GM15510 (cell line): ENCODE results near the gene ADAM22.

ENCODE experiments used
- POLR2A ChIP-seq: IDR thresholded peaks from 3 replicates; pipeline ENCODE4 v1.6.1; 2011; ENCODE audit warnings: borderline replicate concordance; ENCODE audit not compliant: insufficient read length; ENCODE audit errors: extremely low read depth

Gene ADAM22, protein sequence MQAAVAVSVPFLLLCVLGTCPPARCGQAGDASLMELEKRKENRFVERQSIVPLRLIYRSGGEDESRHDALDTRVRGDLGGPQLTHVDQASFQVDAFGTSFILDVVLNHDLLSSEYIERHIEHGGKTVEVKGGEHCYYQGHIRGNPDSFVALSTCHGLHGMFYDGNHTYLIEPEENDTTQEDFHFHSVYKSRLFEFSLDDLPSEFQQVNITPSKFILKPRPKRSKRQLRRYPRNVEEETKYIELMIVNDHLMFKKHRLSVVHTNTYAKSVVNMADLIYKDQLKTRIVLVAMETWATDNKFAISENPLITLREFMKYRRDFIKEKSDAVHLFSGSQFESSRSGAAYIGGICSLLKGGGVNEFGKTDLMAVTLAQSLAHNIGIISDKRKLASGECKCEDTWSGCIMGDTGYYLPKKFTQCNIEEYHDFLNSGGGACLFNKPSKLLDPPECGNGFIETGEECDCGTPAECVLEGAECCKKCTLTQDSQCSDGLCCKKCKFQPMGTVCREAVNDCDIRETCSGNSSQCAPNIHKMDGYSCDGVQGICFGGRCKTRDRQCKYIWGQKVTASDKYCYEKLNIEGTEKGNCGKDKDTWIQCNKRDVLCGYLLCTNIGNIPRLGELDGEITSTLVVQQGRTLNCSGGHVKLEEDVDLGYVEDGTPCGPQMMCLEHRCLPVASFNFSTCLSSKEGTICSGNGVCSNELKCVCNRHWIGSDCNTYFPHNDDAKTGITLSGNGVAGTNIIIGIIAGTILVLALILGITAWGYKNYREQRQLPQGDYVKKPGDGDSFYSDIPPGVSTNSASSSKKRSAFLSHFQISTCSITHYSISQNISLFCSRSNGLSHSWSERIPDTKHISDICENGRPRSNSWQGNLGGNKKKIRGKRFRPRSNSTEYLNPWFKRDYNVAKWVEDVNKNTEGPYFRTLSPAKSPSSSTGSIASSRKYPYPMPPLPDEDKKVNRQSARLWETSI

DNA sequence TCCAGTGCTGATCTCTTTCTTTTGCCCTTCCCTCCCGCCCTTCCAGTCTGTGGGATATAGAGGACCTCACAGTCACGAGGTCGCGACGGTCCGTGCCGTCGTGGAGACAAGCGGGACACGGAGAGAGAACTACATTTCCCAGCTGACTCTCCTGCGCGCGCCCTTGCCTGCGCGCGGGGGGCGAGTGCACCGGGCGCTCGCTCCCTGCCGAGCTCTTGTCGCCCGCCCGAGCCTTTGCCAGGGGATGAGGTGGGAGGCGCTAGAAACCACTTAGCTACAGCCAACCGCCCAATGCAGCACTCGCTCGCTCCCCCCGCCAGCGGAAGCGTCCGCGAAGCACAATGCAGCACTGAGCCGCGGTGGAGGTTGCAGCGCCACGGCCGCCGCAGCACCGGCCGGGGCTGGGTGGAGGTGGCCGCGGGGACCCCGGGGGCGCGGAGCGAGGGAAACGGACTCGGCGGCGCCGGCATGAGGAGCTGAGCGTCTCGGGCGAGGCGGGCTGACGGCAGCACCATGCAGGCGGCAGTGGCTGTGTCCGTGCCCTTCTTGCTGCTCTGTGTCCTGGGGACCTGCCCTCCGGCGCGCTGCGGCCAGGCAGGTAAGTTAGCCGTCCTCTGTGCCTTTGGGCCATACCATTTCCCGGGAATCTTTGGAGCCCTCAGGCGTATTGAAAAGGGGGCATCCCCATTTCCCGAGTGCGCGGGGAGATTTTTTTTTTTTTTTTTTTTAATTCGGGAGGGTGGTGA is at the start of gene ADAM22:
Gene ADAM22 (plus strand): TSS at position 299 of the 746 bp plus-strand sequence. CDS start 215 bp downstream, at position 514.
- TF ChIP-seq POLR2A = peak; percentile 90

DNA sequence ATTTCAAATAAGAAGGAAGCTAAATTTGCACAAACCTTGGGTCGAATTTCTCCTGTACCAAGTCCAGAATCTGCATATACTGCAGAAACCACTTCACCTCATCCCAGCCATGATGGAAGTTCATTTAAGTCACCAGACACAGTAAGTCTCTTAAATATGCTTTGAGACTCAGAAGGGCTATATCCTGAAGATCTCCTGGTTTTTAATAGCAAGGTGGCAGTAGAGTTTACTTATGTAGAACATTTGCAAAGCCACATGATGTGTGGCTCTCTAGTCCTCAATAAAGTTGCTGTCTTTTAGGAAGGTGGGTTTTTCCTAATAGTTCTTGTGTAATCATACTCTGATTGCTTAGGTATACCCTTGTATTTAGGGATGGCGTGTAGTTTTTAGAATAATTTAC is 49.0 kb upstream of the ADAM22 start:
- TF ChIP-seq POLR2A = no peak

DNA sequence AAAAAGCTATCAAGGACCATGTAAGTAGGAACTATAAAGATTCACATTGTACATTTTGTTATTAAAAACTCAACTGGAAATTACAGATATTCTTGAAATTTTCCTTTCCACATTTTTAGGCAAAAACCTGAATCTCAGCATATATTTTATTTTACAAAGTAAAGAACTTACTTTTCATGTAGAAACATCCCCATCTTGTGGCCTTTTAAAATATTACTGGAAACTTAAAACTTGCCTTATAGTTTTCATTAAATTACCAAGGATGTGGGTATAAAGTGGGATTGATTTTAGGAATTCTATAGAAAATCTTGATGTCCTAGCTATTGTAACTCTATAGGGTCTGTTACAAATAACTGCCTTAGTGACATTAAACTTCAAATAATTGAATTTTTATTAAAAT is 47.2 kb upstream of the ADAM22 start:
- TF ChIP-seq POLR2A = no peak

DNA sequence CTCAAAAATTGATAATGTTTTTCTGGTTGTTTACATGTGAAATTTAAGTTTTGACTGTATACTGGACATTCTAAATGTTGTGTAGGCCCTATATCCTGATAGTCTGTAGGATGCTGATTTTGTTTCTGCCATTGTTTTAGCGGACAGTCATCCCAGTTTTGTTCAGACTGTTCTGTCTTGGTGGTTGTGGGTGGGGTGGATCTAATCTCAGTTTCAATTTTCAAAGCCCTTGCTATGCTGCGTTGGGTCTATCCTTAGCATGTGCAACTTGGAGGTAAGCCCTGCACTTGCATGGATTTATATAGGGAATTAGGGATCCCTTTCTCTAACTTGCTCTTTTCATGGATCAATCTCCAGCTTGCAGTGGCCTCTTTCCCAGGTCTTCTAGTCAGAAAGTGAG is 38.7 kb upstream of the ADAM22 start:
- no peak for TF ChIP-seq POLR2A

DNA sequence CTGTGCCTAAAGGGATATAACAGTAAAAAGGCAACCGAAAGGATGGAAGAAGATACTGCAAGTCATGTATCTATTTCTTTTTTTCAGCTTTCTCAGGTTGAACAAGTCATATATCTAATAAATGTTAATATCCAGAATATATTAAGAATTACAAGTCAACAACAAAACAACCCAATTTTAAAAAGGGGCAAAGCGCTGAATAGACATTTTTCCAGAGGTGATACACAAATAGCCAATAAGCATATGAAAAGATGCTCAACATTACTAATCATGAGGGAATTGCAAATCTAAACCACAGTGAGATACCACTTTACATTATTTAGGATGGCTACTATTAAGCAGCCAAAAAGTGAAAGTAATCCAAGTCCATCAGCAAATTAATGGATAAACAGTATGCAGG is 34.8 kb upstream of the ADAM22 start:
- no peak for TF ChIP-seq POLR2A

DNA sequence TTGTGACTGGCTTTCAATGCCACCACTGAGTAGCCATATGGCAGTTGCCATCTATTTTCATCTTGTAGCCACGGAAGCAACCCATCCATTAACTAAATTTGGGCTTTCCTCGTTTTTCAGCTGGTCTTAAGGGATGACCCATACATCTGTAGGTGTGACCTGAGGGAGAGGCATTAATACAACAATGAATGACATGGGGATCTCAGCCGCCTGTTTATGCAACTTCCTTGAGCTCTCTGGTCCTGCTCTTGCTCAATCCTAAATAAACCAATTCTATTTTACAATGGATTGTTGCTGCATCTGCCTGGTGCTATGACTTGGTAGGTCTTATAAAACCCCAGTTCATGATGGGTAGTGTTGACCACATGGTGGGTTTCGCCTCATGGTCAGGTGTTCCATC is 21.9 kb upstream of the ADAM22 start:
- TF ChIP-seq POLR2A = no peak

DNA sequence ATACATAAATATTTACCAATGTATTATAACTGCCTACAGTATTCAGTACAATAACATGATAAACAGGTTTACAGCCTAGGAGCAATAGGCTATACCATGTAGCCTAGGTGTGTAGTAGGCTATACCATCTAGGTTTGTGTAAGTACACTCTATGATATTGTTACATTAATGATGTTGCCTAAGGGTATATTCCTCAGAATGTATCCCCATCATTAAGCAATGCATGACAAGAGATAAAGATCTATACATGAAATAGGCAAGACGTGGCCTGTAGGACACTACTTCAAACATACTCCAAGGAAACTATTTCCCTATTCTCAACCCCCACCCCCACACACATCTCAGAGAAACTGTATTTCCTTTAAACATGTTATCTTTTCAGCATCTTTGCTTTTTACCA is 15.3 kb upstream of the ADAM22 start:
- TF ChIP-seq POLR2A = no peak

DNA sequence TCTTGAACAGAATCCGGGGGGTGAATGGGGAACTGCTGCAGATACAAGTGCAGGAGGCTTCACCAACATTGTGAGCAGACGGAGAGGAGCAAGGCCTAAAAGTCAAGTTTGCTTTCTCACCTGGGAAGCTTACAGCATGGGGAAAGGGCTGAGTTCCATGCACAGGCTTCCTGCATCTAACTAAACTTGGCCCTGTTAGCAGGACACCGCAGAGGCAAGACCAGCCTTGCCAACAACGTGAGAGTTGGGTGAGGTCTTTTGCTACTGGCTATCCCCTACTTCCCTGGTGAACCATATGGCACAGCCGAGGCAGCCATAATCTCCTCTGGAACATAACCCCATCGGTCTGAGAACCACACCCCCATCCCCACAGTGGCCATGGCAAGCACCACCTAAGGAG is 14.2 kb upstream of the ADAM22 start:
- TF ChIP-seq POLR2A = no peak

DNA sequence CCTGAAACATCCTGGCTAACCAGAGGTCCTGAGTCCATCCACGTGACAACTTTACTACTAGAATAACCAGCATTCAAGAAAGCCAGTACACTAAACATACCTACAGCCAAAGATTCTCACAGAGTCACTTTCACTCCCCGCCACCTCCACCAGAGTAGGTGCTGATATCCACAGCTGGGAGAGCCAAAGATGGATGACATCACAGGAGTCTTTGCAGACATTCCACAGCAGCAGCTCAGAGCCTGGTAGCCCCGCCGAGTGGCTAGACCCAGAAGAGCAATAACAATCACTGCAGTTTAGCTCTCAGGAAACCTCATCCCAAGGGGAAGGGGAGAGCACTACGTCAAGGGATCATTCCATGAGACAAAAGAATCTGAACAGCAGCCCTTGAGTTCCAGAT is 13.5 kb upstream of the ADAM22 start:
- TF ChIP-seq POLR2A = no peak

DNA sequence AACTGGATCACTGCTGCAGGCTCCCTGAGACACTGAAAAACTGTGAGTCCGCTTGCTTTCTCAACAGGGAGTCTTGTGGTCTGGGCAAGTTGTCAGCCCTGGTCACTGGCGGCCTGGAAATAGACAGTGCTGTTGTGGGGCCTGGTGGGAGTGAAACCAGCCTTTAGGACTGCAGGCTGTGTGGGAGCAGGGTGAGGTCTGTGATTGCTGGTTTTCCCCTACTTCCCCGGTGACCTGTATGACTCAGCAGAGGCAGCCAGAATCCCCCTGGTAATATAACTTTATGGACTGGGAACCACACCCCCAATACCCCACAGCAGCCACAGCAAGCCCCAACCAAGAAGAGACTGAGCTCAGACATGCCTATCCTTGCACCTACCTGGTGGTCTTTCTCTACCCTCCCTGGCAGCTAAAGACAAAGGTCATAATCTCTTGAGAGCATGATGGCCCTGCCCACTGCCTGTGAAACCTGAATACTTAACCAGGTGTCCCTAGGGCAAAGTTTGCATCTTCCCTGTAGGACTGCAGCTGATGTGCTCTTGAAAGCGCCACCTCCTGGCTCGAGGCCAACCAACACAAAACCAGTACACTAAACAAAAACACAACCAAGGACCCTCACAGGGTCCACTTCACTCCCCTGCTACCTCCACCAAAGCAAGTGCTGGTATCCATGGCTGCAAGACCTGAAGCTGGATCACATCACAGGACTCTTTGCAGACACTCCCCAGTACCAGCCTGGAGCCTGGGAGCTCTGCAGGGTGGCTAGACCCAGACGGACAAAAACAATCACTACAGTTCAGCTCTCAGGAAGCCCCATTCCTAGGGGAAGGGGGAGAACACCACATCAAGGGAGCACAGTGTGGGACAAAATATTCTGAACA is 7.2 kb upstream of the ADAM22 start:
- no peak for TF ChIP-seq POLR2A

DNA sequence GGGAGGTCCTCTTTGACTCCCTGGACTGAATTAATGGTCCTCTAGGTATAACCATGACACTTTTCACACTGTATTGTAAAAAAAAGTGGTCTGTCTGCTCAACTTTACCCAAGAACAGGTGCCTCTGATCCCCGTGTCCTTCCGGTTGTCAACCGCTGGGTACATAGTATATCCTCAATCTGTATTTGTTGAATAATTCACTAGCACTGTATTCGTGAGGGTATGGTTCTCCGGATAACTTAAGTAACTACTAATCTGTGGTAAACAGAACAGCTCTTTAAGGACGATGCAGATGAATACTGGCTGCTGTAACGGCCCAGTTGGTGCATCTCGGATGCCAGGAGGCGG is 472 bp upstream of the ADAM22 start:
- TF ChIP-seq POLR2A = no peak

DNA sequence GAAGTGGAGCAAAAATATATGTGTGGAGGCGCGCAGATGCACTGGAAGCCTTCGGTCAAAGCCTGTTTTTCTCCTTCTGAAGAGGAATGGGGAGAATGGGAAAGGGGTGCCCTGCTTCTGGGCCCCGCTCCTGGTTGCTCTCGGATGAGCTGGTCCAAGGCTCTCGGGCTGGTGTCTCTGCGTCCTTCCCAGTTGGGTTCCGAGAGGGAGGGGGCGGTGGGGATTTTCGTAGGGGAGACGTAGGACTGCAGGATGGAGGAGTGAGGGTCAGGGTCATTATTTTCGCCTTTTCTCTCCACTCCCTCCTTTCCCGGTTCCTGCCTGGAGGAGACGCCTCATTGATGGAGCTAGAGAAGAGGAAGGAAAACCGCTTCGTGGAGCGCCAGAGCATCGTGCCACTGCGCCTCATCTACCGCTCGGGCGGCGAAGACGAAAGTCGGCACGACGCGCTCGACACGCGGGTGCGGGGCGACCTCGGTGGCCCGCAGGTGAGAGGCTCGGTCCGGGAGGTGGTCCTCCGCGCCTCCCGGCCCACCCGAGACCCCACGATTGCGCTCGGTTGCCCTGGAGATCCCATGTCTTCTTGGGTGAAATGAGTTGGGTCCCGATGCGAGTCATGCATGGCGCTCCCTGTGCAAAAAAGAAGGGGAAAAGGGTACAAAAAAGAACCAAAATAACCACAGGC is 790 bp downstream of the ADAM22 start:
- no peak for TF ChIP-seq POLR2A

DNA sequence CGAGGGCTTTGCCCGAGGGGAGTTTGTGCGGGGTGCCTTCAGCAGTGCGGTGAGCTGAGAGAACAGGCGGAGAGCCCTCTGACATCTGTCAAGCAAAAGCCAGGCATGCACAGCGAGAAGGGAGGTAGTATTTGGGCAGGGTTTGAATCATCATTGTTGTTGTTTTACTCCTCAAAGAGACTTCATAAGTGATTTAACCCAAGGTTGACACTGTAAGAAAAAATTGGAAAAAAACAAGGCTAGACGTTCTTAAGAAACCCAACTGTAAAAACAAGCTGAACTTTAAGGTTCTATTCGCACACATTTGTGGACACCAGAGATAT is 1.3 kb downstream of the ADAM22 start:
- no peak for TF ChIP-seq POLR2A

DNA sequence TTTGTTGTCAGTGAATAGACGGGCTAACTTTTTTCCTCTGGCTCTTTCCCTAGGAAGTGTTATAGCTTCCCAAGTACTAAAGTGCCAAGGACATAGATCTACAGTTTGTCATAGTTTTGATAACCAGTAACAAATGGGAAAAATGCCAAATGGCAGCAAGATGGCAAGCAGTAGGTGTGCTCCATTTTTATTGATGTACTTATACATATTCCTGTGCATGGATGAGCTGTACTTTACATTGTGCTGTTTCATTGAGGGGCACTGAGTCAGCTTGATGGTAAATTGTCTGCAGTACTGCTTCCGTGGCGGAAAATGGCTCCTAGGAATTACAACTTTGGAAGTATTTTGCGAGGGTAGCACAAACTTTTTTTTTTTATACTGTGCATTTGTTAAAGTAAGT is 7.1 kb downstream of the ADAM22 start:
- no peak for TF ChIP-seq POLR2A
